H1 (cell line): Measurements from ENCODE around the gene S100A16. TPM values are rescaled to one million over a fixed set of nuclear protein-coding genes. Genes with fewer than 3 reads are reported as not detected.

Experiments
- ATF3 ChIP-seq: IDR thresholded peaks from 2 replicates; pipeline ENCODE4 v1.6.1; 2011; ENCODE audit warnings: low read depth, mild to moderate bottlenecking, low read length; ENCODE audit not compliant: insufficient read depth
- BRCA1 ChIP-seq: IDR thresholded peaks from 2 replicates; pipeline ENCODE4 v1.6.1; 2012; ENCODE audit warnings: low read depth, low read length, improper control_type of control experiment
- EP300 ChIP-seq, 2 experiments: IDR thresholded peaks; 1 replicate in 1 of 2; 2 replicates in 1 of 2; pipeline ENCODE4 v1.6.1; 2011 to 2012; ENCODE audit warnings: low read depth in 2 of 2, low read length in 2 of 2, mild to moderate bottlenecking in 2 of 2, borderline replicate concordance in 1 of 2, inconsistent platforms in 1 of 2, moderate library complexity in 1 of 2
- GTF2F1 ChIP-seq: IDR thresholded peaks from 2 replicates; pipeline ENCODE4 v1.6.1; 2012; ENCODE audit warnings: low read depth, low read length, improper control_type of control experiment, borderline replicate concordance
- MAFK ChIP-seq: IDR thresholded peaks from 2 replicates; pipeline ENCODE4 v1.6.1; 2012; ENCODE audit warnings: low read depth, mild to moderate bottlenecking, improper control_type of control experiment, low read length
- RBBP5 ChIP-seq: IDR thresholded peaks from 2 replicates; pipeline ENCODE4 v1.7.1; 2012; ENCODE audit warnings: low read depth, mild to moderate bottlenecking, inconsistent platforms, low read length, moderate library complexity, borderline replicate concordance
- RXRA ChIP-seq: IDR thresholded peaks from 2 replicates; pipeline ENCODE4 v1.6.1; 2011; ENCODE audit warnings: low read depth, mild to moderate bottlenecking, low read length, moderate library complexity; ENCODE audit not compliant: insufficient read depth
- YY1 ChIP-seq: IDR thresholded peaks from 2 replicates; pipeline ENCODE4 v1.6.1; 2011; ENCODE audit warnings: low read depth, mild to moderate bottlenecking, low read length
- polyA plus RNA-seq, 7 experiments: library from polyadenylated mRNA; depleted of rRNA in 3 of 7; stranded (reverse) in 5 of 7; unstranded in 2 of 7; fragments of >200 nt in 5 of 7; fragments of 200-250 nt in 2 of 7; gene quantifications; 1 replicate in 5 of 7; 2 replicates in 1 of 7; 4 replicates in 1 of 7; pipeline versions ENCODE4 v1.2.1 to v1.2.3, GENCODE V29; 2011 to 2013; ENCODE audit warnings: missing spikeins in 2 of 7, mixed read lengths in 2 of 7
- total RNA-seq: library from RNA; stranded (reverse); fragmentation: NEBNext Ultra II Directional; extraction: Animal tissue kit (Norgen Biotek cat#: 25700); gene quantifications from 2 replicates; pipeline ENCODE4 v1.2.1, GENCODE V29; 2021
- TF ChIP-seq, protein P1 (sequence below): IDR thresholded peaks from 2 replicates; pipeline ENCODE4 v1.6.1; 2012; ENCODE audit warnings: inconsistent platforms
- TF ChIP-seq, protein P2 (sequence below): IDR thresholded peaks from 2 replicates; pipeline ENCODE4 v1.6.1; 2011; ENCODE audit warnings: low read length, improper control_type of control experiment

S100A16 gene
- total and polyA plus RNA-seq, 2 of the 8 experiments (the other 6 are each of a cell fraction or from before 2014, with no cell fraction given) = 14.9 to 61.4 TPM

GRCh38 chr1:153646672-153647345, 33.9 kb upstream of the S100A16 start (continued):
- TF ChIP-seq, protein P1, sequence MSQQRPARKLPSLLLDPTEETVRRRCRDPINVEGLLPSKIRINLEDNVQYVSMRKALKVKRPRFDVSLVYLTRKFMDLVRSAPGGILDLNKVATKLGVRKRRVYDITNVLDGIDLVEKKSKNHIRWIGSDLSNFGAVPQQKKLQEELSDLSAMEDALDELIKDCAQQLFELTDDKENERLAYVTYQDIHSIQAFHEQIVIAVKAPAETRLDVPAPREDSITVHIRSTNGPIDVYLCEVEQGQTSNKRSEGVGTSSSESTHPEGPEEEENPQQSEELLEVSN = no peak
- TF ChIP-seq YY1 (no peak), RBBP5 (no peak), GTF2F1 (no peak), EP300 (IDR thresholded peaks at IDR 0.05; ENCODE audit: borderline replicate concordance in 1 of 2, low read depth in 2 of 2, low read length in 2 of 2) (no peak), BRCA1 (no peak), MAFK (no peak), RXRA (no peak), ATF3 (no peak)
- TF ChIP-seq, protein P2, sequence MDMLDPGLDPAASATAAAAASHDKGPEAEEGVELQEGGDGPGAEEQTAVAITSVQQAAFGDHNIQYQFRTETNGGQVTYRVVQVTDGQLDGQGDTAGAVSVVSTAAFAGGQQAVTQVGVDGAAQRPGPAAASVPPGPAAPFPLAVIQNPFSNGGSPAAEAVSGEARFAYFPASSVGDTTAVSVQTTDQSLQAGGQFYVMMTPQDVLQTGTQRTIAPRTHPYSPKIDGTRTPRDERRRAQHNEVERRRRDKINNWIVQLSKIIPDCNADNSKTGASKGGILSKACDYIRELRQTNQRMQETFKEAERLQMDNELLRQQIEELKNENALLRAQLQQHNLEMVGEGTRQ = no peak
